Iris pigment epithelial cell (primary cell): ENCODE results near the gene FGF19.

Experiments
- DNase-seq: peaks from one replicate; pipeline ENCODE4 v3.0.0-alpha.2; 2011; ENCODE audit warnings: low read depth

Gene FGF19

DNA sequence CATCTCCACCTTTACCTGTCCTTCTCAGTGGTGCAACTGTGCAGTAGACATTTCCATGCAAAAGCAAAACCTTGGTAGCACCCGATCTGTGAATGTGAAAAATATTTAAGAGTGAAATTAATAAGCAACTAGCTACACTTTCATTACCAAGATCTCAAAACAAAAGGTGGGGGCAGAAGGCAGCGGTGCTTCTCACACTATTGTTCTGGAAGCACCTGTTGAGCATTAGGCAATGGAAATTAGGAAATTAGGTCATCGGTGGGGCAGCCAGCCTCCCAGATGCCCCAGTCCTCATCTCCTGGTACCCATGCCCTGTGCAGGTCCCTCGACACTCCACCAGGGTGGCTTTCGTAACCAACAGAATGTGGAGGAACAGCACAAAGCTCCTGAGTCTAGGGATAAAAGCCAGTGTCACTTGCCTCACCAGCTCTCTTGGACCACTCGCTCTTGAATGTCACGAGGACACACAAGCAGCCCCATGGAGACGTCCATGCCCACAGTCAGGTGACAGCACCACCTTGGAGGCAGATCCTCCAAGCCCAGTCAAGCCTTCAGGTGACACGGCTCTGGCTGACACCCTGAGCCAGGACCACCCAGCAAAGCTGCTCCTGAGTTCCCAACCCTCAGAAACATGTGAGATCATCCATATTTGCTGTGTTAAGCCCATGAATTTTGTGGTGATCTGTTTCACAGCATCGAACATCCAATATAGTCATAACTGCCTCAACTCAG is 31.9 kb downstream of the FGF19 start:
- DNase-seq, result no peak

DNA sequence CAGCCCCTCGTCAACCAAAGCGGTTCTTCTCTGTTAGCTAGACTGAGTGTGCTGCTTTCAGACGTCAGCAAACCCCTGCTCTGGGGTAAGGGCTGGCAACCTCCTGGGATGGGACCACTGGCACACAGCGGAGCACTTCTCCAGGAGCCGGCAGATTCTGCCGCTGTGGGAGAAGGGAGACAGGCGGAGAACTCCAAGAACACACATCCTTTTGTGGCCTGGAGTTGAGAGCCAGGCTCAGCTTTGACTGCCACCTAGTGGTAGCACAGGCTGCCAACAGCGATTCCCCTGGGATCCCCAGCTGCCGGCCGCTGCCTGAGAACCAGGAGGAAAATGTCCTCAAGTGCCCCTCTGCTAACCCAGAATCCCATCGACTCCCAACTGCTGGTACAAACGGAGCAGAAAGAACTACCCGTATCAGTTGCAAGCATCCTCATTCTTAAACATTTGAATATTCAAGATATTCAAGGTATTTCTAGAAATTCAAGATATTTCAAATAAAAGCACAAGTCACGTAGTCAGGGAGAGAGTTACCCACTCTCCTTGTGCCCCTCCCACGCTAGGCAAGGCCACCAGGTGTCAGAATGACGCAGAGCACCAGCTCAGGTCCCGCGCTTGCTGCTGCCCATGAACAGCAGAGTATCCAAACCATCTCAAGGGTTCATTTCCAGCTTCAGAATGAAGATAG is 33.5 kb downstream of the FGF19 start:
- peak; percentile 74 for DNase-seq

DNA sequence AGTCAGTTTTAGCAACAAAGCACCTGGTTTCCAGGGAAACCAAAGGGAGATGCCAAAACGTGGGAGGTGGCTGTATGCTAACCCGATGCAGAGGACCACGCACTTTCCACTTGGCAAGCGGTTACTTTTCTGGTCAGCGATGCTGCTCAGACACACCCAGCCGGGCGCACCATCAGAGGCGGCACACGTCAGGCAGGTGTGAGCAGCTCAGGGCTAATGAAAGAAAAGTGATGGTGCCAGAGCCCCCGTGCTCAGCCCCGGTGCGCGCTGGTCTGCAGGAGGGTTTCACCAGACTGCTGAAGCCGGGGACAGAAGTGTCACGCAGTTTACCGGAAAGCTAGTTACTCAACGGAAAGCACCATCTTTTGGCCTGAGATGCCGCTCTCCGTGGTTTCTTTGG is 34.3 kb downstream of the FGF19 start:
- no peak for DNase-seq

DNA sequence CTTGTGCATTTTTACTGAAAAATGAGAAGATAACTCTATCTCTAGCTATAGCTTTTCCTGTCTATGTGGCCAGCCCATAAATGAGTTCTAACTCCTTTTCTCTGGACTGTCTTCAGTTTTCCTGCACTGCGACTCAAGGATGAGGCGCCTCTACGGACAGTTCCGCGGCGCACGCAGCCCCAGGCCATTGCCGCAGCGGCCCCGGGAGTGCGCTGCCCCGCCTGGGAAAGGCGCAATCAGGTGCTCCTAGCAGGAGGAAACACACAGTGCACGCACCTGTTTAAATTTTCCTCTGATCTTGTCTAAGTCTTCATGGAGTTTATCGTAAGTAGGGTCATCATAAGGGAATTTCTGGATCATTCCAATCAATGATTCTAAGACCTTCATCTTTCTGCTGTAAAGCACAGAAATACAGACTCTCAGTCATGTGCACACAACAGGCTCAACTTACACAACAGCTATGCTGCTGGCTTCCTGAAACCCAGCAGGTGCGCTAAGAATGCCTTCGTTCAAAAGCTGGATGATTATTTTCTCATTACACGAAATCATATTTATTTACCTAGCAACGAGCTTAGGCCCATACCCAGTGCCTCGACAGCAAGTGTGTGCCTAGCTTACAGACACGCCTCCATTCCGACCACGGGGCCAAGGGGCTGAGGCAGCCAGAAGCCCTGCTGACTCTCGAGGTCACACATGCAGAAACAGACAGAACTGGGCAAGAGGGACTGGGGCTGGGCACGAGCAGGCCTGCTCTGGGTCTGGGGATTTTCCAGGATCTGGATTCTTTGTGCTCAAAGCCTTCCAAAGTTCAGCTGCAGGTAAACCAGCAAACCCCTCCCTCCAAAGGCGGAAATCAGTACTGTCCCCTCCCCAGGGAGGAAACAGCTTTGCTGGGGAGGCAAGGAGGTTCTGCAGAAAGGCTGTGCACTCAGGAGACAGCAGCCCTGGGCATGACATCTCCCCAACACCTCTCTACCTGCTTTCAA is 35.9 kb downstream of the FGF19 start:
- no peak for DNase-seq

DNA sequence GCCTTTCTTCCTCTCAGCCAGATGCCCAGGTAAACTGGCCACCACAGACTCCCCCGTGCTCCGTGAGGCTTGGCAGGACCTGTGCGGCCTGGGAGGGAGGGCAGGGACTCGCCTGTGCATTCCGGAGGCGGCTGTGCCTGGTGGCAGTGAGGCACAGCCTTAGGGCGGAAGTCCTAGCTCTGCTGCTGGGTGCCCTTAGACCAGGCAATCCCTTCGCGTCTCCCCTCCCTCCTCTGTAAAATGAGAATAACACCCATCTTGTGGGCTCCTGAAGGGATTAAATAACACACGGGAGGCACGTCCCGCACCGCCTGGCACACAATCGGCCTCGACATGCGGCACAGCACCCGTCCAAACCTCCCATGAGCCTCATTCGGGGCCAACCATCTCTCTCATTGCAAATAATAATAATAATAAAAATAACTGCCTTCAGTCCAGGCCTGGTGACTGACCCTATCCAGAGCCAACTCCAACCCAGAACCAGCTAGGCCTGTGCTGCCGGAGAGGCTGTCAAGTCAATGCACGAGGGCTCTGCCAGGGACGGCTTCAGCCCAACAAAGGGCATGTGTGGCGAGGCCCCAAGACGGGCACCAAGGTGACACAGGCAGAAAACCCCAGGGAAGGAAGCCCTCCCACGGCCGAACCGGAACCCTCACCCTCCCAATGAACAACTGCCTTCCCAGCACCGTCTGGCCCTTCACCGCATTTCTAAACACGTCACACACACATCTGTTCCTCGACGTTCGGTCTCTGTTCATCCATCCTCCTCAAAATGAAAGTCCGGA is 36.9 kb downstream of the FGF19 start:
- no peak for DNase-seq

DNA sequence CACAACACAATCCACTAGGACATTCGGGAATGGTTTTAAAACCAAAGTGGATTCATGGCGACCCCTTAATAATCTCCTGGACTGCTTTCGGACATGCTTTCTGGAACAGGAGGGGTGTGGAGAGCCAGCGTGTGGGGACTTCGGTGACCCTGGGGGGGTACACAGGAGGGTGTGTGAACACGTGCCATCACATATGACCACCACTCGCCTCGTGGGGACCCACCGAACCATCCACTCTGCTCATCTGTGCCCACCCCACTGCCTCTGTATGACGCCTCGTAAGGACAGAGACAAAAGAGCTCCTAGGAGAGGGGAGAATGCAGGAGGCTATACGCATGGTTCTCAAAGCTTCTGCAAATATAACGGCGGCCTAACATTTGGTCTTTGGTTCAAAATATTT is 37.6 kb downstream of the FGF19 start:
- no peak for DNase-seq

DNA sequence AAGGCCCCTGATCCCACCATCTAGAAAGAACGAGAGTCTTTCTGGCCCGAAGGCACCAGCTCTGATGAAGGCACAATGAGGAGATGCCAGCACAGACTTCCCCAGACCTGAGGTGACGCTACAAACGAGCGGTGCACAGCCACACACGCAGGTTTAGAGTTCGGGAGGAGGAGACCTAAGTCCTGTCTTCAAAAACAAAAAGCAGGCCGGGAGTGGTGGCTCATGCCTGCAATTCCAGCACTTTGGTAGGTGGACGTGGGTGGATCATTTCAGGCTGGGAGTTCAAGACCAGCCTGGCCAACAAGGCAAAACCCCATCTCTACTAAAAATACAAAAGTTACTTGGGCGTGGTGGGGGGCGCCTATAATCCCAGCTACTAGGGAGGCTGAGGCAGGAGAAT is 38.2 kb downstream of the FGF19 start:
- DNase-seq, result no peak

DNA sequence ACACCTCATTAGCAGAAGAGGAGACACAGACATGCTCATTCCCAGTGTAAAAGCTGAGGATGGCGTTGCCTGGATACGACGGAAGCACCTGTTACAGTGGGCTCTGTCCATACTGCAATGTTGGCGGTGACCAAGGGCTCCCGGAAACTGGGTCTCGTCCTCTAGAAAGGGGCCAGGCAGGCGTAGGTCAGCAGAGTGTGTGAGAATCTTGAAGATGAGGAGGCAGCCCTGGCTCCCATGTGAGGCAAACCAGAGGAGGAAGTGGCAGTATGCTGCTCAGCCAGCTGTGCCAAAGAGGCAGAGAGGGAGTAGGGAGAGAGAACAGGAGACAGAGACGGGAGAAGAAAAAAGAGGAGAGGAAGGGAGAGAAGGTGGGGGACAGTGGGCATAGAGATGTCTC is 38.9 kb downstream of the FGF19 start:
- DNase-seq, result no peak

DNA sequence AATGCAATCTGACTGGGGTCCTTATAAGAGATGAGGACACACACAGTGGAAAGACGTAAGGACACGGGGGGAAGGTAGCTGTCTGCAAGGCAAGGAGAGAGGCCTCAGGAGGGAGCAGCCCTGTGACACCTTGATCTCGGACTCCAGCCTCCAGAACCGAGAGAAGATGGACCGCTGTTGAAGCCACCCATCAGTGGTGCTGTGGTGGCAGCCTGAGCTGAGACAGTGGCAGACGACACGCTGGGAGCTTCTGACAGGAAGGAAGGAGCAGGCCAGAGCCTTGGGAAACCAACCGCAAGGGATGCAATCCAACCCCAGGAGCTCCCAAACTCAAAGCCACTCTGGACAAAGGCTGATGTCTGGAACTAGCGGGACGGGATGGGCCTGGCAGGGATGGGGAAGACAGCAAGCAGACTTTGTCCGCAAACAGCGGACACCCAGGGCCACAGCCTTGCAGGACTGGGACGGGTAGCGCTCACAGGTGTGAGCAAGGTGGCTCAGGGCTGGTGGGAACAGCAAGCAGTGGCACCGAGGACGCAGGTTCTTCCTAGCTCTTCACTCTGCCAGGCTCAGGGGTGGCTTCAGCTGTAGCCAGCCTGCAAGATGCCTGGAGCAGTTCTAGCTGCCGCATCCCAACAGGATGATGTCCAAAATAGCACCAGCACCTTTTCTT is 39.6 kb downstream of the FGF19 start:
- no peak for DNase-seq

DNA sequence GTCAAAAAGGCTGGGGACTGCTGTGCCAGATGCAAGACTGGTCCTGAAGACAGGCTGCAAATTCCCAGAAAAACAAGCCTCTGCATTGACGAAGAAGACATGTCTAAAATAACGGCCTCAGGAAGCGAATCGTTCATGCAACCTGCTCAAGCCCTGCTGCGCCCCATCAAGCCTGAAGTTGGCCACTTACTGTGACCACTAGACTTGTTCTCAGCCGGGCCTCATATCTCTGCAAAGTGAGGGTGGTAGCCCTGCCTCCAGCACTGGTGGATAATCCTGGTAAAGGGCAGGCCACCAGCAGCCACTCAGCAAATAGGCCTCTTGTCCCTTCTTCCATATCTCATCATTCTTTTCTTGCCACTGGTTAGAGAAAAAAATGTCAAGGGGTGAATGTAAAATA is 40.5 kb downstream of the FGF19 start:
- DNase-seq, result no peak

DNA sequence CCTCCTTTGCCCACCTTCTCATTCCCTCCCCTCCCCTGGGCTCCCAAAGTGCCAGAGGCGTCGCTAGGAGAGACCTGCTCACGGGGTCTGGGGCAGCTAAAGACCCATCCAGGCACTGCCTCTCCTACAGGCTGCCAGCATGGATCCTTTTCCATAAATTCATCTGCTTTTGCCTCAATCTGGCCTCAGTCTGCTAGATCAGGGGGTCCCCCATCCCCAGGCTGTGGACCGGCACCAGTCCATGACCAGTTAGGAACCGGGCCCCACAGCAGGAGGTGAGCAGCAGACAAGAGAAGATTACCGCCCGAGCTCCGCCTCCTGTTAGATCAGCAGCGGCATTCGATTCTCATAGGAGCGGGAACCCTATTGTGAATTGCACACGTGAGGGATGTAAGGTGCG is 41.0 kb downstream of the FGF19 start:
- DNase-seq, result no peak

DNA sequence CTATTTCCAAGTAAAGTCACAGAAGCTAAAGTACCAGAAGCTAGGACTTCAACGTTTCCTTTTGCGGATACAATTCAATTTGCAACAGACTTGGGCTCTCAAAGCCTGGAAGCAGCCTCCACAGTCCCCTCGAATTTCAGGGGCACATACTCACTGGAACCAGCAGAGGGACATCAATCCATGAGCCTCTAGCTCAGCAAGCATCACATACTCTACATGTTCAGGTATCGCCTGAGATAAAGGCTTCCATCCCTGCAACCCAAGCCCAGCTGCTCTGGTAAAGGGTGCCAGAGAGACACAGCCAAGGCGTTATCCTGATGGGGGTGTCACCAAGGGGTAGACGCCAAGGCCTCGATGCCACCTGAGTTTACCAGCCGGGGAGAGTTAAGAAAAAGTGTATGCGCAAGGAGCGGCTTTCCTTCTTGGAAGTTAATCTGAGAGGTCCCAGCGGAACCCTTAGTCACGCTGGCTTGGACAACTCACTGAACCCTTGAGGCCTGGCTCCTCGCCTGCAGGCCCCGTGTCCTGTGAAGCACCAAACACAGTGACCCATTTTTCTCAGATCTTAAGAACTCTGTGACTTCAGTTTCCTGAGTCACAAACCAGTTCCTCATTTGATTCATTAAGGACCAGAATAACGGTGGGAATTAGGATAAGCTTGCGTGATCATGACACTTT is 41.7 kb downstream of the FGF19 start:
- DNase-seq, result no peak

DNA sequence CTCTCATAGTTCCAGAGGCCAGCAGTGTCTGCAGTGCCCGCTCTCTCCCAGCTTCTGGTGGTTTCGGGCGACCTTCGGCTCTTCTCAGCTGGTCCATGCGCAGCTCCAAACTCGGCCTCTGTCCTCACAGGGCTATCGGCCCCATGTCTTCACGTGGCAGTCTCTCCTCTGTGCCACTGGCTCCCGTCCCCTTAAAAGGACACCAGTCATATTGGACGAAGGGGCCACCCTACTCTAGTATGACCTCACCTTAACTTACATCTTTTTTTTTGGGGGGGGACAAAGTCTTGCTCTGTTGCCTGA is 42.5 kb downstream of the FGF19 start:
- DNase-seq, result no peak

DNA sequence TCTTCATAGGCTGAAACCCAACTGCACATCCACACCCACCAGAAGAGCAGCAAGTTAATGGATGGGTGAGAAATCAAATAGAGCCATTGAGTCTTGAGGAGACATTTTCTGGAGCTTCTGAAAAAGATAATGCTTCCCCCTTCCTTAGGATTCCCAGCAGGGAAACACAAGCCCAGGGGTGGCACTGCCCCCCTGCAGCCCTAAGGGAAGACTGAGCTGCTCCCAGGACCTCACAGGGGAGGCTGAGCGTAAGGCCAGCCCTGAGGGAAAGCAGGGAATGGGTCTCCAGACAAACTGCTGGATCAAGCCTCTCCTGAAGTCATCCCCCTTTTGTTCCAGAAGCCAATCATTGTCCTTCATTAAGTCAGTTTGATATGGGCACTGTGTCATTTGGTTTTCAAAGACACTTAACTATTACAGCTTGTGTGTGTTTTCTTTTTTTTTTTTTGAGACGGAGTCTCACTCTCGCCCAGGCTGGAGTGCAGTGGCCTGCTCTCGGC is 43.8 kb downstream of the FGF19 start:
- DNase-seq, result no peak

DNA sequence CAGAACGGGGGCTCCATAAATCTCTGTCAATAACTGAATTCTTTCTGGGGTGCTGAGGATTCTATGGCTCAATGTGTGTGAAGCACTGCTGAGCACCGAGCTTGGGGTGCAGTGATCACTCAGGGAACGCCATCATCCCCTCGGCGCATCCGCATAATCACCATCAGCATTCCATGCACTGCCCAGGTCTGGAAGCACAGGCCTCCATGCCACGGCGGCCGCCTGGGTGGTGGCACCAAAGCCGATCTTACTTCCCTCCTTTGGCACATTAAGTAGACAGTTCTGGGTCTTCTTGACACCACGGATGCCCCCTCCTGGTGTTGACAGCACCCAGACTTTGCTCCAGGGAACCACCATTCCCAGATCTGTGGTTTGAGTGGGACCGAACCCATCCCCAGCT is 44.2 kb downstream of the FGF19 start:
- no peak for DNase-seq

DNA sequence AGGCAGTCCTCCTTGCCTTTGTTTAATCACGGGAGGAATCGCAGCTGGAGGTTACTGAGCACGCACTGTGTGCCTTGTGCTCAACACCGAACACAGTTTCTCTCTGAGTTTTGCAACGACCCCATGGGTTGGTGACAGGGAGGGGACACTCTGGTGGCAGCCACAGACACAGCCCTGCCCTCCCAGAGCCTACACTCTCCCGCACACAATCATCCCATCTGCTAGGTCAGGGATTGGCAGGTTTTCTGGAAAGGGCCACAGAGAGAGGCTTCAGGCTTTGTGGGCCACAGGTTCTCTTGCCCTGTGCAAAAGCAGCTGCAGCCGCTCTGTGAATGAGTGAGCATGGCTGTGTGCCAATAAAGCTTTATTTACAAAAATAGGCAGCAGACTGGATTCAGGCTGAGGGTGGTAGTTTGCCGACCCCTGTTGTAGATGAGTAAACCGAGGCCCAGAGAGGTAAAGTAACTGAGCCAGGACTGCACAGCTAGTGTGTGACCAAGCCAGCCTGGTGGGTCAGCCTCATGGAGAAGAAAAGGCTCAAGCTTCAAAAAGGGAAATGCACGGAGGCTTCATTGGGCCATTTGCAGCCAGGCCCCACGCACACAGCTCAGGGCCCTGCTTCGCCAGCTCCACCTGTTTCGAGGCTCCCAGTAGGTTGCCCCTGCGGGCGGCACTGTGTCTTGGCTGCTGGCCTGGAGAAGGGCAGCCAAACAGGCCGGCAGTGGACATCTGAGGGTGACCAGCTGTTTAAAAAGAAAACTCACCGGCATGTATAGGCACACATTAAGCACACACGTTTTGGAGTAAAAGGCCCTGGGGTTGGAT is 45.0 kb downstream of the FGF19 start:
- DNase-seq, result no peak

DNA sequence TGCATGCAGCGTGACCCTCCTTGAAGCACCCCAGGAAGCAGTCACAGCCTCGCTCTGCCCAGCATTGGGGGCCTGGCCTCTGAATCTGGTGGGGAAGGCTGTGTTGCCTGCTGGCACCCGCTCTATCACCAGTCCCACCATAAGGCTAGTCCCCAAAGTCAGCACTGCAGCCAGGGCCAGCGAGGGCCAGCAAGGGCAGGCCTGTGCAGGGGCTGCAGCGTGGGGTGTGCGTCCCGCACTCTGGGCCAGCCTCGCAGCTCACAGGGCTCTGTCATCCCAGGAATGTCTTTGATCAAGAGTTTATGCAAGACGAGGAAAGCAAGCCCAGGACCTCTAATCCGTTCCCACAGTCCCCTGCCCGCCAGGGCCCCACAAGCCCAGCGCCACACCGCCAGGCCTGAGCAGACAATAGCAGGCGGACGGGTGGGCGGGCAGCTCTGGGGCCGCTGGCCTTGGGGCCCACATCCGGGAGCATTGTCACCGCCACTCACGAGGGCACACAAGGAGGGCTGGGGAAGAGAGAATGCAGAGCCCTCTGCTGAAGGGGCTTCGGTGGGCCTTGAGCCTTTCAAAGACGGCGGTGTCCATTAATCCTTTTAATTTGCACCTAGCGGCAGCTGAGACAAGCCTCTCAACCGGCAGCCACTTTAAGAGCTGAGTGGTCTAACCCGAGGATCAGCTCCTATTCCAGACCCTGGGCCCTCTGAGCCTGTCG is 45.8 kb downstream of the FGF19 start:
- no peak for DNase-seq

DNA sequence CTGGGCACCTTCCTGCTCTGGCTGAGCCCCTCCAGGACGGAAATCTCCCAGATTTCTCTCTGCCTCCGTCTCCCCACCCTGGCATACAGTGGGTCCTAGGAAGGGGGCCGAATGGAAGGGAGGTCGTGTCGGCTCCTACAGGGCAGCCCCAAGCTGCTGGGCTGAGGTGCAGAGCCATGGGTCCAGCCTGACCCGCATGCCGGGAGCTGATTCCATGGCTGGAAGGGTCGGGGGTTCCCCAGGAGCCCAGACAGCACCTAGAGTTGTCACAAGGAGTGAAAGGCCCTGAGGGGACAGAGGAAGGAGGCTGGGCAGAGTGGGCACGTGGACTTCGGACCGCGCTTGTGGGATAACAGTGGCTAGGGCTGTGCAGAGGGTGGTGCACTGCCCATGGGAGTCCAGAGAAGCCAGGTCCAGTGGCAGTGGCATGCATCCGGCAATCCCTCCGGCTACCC is 46.3 kb downstream of the FGF19 start:
- no peak for DNase-seq
